CD4-positive, alpha-beta T cell treated with Interleukin-21 for 1 hour (primary cell): ENCODE data around the gene JMJD7.

Experiments
- DNase-seq: peaks from one replicate; pipeline ENCODE4 v3.0.0-alpha.2; 2020

JMJD7 gene

DNA sequence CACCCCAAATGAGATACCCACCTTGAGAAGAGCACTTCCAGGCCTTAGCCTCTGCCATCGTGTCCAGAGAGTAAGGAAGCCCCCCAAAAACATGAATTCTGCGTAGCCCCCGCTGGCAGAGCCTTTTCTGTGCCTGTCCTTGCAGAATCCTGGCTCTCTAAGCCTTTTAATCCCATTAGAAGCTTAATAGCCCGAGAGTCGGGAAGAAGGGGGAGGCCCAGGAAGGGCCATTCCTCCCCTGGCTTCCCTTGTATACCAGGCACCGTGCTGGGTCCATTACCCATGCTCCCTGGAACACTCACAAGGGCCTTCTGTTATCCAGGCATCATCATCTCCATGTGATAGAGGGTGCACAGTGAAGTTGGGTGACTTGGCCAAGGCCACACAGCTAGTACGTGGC lies 58.8 kb downstream of the JMJD7 start:
- no peak for DNase-seq

DNA sequence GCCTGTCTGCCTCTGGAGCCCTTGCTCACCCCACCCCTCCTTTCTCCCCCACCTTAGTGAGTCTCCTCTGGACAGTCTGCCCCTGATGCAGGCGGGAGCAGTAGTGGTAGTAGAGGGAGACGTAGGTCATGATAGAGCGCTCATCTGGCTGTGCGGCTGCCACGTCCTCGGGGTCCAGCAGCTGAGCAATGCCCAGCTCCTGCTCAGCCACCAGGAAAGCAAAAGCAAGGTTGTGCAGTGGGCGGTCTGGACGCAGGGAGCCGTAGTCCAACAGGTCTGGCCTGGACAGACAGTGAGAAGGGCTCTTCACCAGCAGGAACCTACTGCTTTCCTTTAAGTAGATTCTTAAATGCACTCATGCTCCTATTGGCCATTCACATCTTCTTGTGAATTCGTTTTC lies 59.3 kb downstream of the JMJD7 start:
- no peak for DNase-seq
